Effector memory CD8-positive, alpha-beta T cell (primary cell): ENCODE results near the gene LMF2.
"Not testable (repeated sequence)": the region's sequence is repeated elsewhere in the genome, so short reads cannot be mapped to it uniquely, and the experiment has no call there.

ENCODE experiments used
- ATAC-seq: fragments of 150-1000 bp; cut with Tn5 transposase; replicated peaks from 2 replicates; pipeline ENCODE4 v1.10.0; 2021; ENCODE audit warnings: mild to moderate bottlenecking, moderate library complexity
- DNase-seq, 3 experiments: peaks; one replicate each; pipeline ENCODE4 v3.0.0; 2021
- H3K27ac Mint-ChIP-seq, 2 donors: one replicate each; pipeline ENCODE4 v1.8.0; 2022; ENCODE audit warnings: mild to moderate bottlenecking in 2 of 2, mixed read lengths in 2 of 2, moderate library complexity in 2 of 2
- H3K27me3 Mint-ChIP-seq, 2 donors: one replicate each; pipeline ENCODE4 v1.8.0; 2022; ENCODE audit warnings: mixed read lengths in 2 of 2
- H3K36me3 Mint-ChIP-seq: one replicate; pipeline ENCODE4 v1.8.0; 2022; ENCODE audit warnings: mild to moderate bottlenecking, moderate library complexity, mixed read lengths; ENCODE audit not compliant: insufficient read depth
- H3K4me1 Mint-ChIP-seq, 2 donors: one replicate each; pipeline ENCODE4 v1.8.0; 2022; ENCODE audit warnings: low read depth in 2 of 2, mixed read lengths in 2 of 2
- H3K4me3 Mint-ChIP-seq, 2 donors: one replicate each; pipeline ENCODE4 v1.8.0; 2022; ENCODE audit warnings: mild to moderate bottlenecking in 2 of 2, mixed read lengths in 2 of 2, moderate library complexity in 2 of 2
- H3K9me3 Mint-ChIP-seq, 2 donors: one replicate each; pipeline ENCODE4 v1.8.0; 2022; ENCODE audit warnings: mixed read lengths in 2 of 2

LMF2 gene

DNA sequence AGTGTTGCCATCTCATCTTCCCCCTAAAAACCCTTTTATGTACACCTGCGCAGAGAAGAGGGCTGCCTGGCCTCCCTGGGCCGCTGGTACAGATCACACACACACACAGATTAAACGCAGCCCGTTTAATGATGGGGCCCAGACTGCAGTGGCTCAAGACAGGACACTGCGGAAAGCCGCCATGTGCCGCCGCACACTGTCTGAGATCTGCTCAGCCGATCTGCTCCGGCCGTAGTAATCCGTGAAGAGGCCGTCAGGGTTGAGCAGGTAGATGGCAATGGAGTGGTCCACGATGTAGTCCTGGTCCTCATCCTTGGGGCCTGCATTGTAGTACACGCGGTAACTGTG is 15.9 kb upstream of the LMF2 start:
- H3K9me3 Mint-ChIP-seq: no peaks in the 10 kb centered on the region
- H3K4me3 Mint-ChIP-seq: peak overlapping the region; percentile 19 to 31
- DNase-seq: no peak
- no peak for ATAC-seq
- H3K4me1 Mint-ChIP-seq: peaks cover 25 to 26% of the 10 kb centered on the region in 2 donors
- no peaks in the 10 kb centered on the region for H3K27me3 Mint-ChIP-seq
- peaks cover 70% of the 10 kb centered on the region for H3K36me3 Mint-ChIP-seq
- peak overlapping the region in 1 of 2 donors; percentile 68 for H3K27ac Mint-ChIP-seq

GRCh38 chr22:50522806-50523438 is 15.4 kb upstream of the LMF2 start:
- peaks cover 74% of the 10 kb centered on the region for H3K36me3 Mint-ChIP-seq
- H3K27me3 Mint-ChIP-seq: no peaks in the 10 kb centered on the region
- peaks cover 20 to 23% of the 10 kb centered on the region in 2 donors for H3K4me1 Mint-ChIP-seq
- peak overlapping the region; percentile 19 to 31 for H3K4me3 Mint-ChIP-seq
- no peaks in the 10 kb centered on the region for H3K9me3 Mint-ChIP-seq
- ATAC-seq (no peak), DNase-seq (no peak)
- H3K27ac Mint-ChIP-seq: peak overlapping the region in 1 of 2 donors; percentile 68

- H3K27me3 Mint-ChIP-seq: no peaks in the 10 kb centered on the region
- H3K4me3 Mint-ChIP-seq: no peak overlapping the region
- no peak for DNase-seq
- H3K9me3 Mint-ChIP-seq: no peaks in the 10 kb centered on the region
- H3K4me1 Mint-ChIP-seq: peaks cover 14 to 19% of the 10 kb centered on the region in 2 donors
- peaks cover 71% of the 10 kb centered on the region for H3K36me3 Mint-ChIP-seq
- no peak for ATAC-seq
- H3K27ac Mint-ChIP-seq: peak overlapping the region in 1 of 2 donors; percentile 68
Measured at GRCh38 chr22:50522208-50522805, 14.8 kb upstream of the LMF2 start.

GRCh38 chr22:50521710-50522109 is 14.2 kb upstream of the LMF2 start:
- no peaks in the 10 kb centered on the region for H3K9me3 Mint-ChIP-seq
- peaks cover 8 to 15% of the 10 kb centered on the region in 2 donors for H3K4me1 Mint-ChIP-seq
- ATAC-seq (no peak), DNase-seq (no peak)
- no peak overlapping the region for H3K27ac Mint-ChIP-seq
- H3K4me3 Mint-ChIP-seq: no peak overlapping the region
- H3K27me3 Mint-ChIP-seq: no peaks in the 10 kb centered on the region
- peaks cover 76% of the 10 kb centered on the region for H3K36me3 Mint-ChIP-seq

- DNase-seq (no peak), ATAC-seq (no peak)
- H3K9me3 Mint-ChIP-seq: no peaks in the 10 kb centered on the region
- H3K4me3 Mint-ChIP-seq: no peak overlapping the region
- H3K4me1 Mint-ChIP-seq: peaks cover 9 to 14% of the 10 kb centered on the region in 2 donors
- no peaks in the 10 kb centered on the region for H3K27me3 Mint-ChIP-seq
- no peak overlapping the region for H3K27ac Mint-ChIP-seq
- peaks cover 81% of the 10 kb centered on the region for H3K36me3 Mint-ChIP-seq
Measured at GRCh38 chr22:50520826-50521453, 13.4 kb upstream of the LMF2 start.

GRCh38 chr22:50520184-50520583 is 12.7 kb upstream of the LMF2 start:
- not testable (repeated sequence) for H3K4me3 Mint-ChIP-seq, H3K27ac Mint-ChIP-seq, DNase-seq, H3K27me3 Mint-ChIP-seq, ATAC-seq, H3K9me3 Mint-ChIP-seq
- Mint-ChIP-seq H3K4me1 (peaks cover 14 to 18% of the 10 kb centered on the region in 2 donors), H3K36me3 (peaks cover 78% of the 10 kb centered on the region)

DNA sequence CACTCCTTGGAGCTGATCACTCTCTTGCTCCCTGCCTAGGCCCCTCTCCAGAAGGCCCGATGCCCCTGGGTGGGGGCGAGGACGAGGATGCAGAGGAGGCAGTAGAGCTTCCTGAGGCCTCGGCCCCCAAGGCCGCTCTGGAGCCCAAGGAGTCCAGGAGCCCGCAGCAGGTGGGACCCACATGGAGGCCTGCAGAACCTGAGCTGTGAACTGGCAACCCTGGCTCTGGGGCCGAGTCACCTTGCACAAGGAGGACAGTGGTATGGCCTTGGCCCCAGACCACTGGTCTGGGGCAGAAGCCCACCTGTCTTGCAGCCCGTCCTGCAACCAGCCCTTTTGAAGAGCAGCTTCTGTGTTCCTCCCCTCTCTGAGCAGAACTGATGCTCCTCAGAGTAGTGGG is 11.6 kb upstream of the LMF2 start:
- no peaks in the 10 kb centered on the region for H3K27me3 Mint-ChIP-seq
- DNase-seq (no peak), ATAC-seq (no peak)
- H3K4me1 Mint-ChIP-seq: peaks cover 12 to 17% of the 10 kb centered on the region in 2 donors
- H3K27ac Mint-ChIP-seq: no peak overlapping the region
- no peaks in the 10 kb centered on the region for H3K9me3 Mint-ChIP-seq
- peaks cover 75% of the 10 kb centered on the region for H3K36me3 Mint-ChIP-seq
- no peak overlapping the region for H3K4me3 Mint-ChIP-seq

- Mint-ChIP-seq H3K27ac (no peak overlapping the region), H3K27me3 (no peaks in the 10 kb centered on the region), H3K36me3 (peaks cover 69% of the 10 kb centered on the region), H3K4me1 (peaks cover 12 to 20% of the 10 kb centered on the region in 2 donors), H3K4me3 (no peak overlapping the region), H3K9me3 (no peaks in the 10 kb centered on the region)
- ATAC-seq (no peak), DNase-seq (no peak)
Measured at GRCh38 chr22:50518606-50519005, 11.1 kb upstream of the LMF2 start.

DNA sequence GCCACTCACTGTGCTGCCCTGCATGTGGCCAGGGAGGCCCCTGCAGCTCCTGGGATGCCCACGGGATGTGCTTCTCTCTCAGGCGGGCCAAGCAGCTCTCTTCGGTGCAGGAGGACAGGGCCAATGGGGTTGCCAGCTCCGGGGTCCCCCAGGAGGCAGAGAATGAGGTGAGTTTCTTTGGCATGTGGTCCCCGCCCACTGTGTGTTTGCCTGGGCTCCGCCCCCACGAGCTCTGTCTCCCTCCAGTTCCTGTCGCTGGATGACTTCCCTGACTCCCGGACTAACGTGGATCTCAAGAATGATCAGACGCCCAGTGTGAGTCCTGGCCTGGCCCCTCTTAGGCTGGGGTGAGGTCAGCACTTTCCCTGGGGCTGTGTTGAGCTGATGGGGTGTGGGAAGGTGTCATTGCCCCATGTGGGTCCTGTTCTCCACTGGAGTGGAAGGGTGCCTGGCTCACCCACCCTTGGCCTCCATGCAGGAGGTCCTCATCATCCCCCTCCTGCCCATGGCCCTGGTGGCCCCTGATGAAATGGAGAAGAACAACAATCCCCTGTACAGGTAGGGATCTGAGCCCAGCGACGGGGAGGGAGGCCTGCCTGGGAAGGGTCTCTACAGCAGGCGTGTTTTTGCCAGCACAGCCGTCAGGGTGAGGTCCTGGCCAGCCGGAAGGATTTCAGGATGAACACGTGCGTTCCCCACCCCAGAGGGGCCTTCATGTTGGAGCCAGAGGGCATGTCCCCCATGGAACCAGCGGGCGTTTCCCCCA is 10.2 kb upstream of the LMF2 start:
- H3K4me3 Mint-ChIP-seq: no peak overlapping the region
- H3K9me3 Mint-ChIP-seq: no peaks in the 10 kb centered on the region
- peaks cover 12 to 21% of the 10 kb centered on the region in 2 donors for H3K4me1 Mint-ChIP-seq
- ATAC-seq: no peak
- H3K27ac Mint-ChIP-seq: no peak overlapping the region
- no peak for DNase-seq
- H3K36me3 Mint-ChIP-seq: peaks cover 60% of the 10 kb centered on the region
- H3K27me3 Mint-ChIP-seq: no peaks in the 10 kb centered on the region

- Mint-ChIP-seq H3K4me1 (peaks cover 12 to 21% of the 10 kb centered on the region in 2 donors), H3K36me3 (peaks cover 61% of the 10 kb centered on the region), H3K27ac (no peak overlapping the region), H3K27me3 (no peaks in the 10 kb centered on the region), H3K9me3 (no peaks in the 10 kb centered on the region), H3K4me3 (no peak overlapping the region)
- no peak for DNase-seq
- ATAC-seq: no peak
Measured at GRCh38 chr22:50516891-50517290, 9.4 kb upstream of the LMF2 start.

DNA sequence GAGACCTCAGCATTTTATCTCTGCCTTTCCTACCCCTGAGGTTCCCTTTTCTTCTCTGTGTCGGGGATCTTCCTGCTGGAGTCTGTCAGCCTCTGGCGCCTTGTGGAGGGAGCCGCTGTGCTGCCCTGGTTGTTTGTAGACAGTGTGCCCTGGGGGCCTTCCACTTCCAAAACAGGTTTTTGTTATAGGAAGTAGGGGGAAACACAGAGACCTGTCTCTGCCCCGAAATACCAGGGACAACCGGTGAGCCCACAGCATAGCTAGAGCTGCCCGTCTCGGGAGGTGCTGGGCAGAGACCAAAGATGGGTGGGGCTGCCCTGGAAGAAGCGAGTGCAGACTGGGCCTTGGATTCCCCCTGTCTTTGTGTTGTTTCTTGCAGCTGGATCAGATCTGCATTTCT is 8.6 kb upstream of the LMF2 start:
- ATAC-seq: no peak
- H3K4me3 Mint-ChIP-seq: no peak overlapping the region
- H3K27me3 Mint-ChIP-seq: no peaks in the 10 kb centered on the region
- H3K9me3 Mint-ChIP-seq: no peaks in the 10 kb centered on the region
- DNase-seq: no peak
- no peak overlapping the region for H3K27ac Mint-ChIP-seq
- peaks cover 59% of the 10 kb centered on the region for H3K36me3 Mint-ChIP-seq
- peaks cover 12 to 21% of the 10 kb centered on the region in 2 donors for H3K4me1 Mint-ChIP-seq

DNA sequence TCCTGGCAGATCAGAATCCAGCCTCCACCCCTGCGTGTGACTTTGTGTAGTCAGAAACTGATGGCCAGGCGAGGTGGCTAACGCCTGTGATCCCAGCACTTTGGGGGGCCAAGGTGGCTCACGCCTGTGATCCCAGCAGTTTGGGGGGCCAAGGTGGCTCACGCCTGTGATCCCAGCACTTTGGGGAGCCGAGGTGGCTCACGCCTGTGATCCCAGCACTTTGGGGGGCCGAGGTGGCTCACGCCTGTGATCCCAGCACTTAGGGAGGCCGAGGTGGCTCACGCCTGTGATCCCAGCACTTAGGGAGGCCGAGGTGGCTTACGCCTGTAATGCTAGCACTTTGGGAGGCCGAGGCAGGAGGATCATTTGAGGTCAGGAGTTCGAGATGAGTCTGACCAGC is 5.7 kb upstream of the LMF2 start:
- Mint-ChIP-seq H3K27me3 (no peaks in the 10 kb centered on the region), H3K9me3 (no peaks in the 10 kb centered on the region), H3K36me3 (peaks cover 52% of the 10 kb centered on the region), H3K4me3 (no peak overlapping the region), H3K27ac (no peak overlapping the region), H3K4me1 (peaks cover 20 to 30% of the 10 kb centered on the region in 2 donors)
- ATAC-seq (no peak), DNase-seq (no peak)

DNA sequence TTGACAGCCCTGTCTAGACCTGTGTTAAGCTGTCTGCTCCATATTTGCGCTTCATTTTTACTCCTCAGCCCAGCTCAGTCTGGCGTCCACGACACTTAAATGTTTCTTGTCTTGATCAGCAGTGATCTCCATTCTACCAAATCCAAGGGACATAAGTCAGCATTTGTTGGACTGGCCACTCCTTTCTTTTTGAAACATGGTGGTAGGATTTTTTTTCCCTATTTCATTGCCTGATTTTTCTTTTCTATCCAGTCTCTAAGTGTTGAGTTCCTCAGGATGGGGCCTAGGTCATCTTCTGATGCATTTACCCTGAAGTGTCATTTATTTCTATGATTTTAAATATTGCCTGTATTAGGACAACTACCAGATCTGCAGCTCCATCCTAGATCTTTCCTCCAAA is 1.4 kb upstream of the LMF2 start:
- ATAC-seq: no peak
- no peak for DNase-seq
- H3K27ac Mint-ChIP-seq: peak overlapping the region; percentile 95 to 97
- H3K4me1 Mint-ChIP-seq: peaks cover 11 to 21% of the 10 kb centered on the region in 2 donors
- no peaks in the 10 kb centered on the region for H3K27me3 Mint-ChIP-seq
- peaks cover 29% of the 10 kb centered on the region for H3K36me3 Mint-ChIP-seq
- H3K4me3 Mint-ChIP-seq: peak overlapping the region; percentile 93 to 94
- no peaks in the 10 kb centered on the region for H3K9me3 Mint-ChIP-seq
